Neural progenitor cell (in vitro differentiated cells): ENCODE results near the gene DKKL1.

ENCODE experiments used
- EZH2 ChIP-seq: fragments of 200-600 bp; sonication (generic); IDR thresholded peaks from 2 replicates; pipeline ENCODE4 v1.6.1; 2017; ENCODE audit warnings: antibody characterized with exemption, mild to moderate bottlenecking, moderate library complexity
- TF ChIP-seq, protein P1 (sequence below): fragments of 200-600 bp; sonication (generic); IDR thresholded peaks from 2 replicates; pipeline ENCODE4 v1.5.1; 2017; ENCODE audit warnings: antibody characterized with exemption, mild to moderate bottlenecking

DNA sequence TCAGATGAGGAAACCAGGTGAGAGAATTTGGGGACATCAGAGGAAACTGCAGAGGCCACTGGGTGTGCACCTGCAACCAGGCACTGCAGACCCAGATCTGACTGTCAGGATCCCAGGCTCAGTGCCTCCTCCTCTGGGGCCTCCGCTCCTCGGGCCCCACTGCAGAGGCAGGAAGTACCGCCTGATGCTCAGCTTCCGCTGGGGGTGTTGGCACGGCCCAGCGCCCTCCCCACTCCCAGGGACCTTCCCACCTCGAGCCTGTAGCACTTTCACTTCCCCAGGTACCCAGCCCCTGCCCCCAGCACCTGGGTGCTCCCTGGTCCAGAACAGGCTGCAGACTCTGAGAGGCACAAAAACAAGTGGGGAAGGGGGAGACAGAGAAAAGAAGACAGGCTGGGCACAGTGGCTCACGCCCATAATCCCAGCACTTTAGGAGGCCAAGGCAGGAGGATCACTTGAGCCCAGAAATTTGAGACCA lies 29.8 kb upstream of the DKKL1 start:
- TF ChIP-seq, protein P1, sequence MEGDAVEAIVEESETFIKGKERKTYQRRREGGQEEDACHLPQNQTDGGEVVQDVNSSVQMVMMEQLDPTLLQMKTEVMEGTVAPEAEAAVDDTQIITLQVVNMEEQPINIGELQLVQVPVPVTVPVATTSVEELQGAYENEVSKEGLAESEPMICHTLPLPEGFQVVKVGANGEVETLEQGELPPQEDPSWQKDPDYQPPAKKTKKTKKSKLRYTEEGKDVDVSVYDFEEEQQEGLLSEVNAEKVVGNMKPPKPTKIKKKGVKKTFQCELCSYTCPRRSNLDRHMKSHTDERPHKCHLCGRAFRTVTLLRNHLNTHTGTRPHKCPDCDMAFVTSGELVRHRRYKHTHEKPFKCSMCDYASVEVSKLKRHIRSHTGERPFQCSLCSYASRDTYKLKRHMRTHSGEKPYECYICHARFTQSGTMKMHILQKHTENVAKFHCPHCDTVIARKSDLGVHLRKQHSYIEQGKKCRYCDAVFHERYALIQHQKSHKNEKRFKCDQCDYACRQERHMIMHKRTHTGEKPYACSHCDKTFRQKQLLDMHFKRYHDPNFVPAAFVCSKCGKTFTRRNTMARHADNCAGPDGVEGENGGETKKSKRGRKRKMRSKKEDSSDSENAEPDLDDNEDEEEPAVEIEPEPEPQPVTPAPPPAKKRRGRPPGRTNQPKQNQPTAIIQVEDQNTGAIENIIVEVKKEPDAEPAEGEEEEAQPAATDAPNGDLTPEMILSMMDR, result no peak
- no peak for TF ChIP-seq EZH2
